Type B pancreatic cell (in vitro differentiated cells): ENCODE measurements around the gene NBEA. TPM values are rescaled to one million over a fixed set of nuclear protein-coding genes. Genes with fewer than 3 reads are reported as not detected.
A peak's percentile ranks its signal among the peaks of the same experiment; 100 is the strongest.

Experiments used
- DNase-seq: peaks from one replicate; pipeline ENCODE4 v3.0.0; 2021; ENCODE audit warnings: mixed read lengths; ENCODE audit not compliant: unreplicated experiment; ENCODE audit errors: extremely low spot score
- H3K27ac Mint-ChIP-seq: 2 replicates; pipeline ENCODE4 v1.8.0; 2021; ENCODE audit warnings: mild to moderate bottlenecking, mixed read lengths
- H3K27me3 Mint-ChIP-seq: 2 replicates; pipeline ENCODE4 v1.8.0; 2021; ENCODE audit warnings: mixed read lengths
- H3K36me3 Mint-ChIP-seq: 2 replicates; pipeline ENCODE4 v1.8.0; 2021; ENCODE audit warnings: mixed read lengths
- H3K4me1 Mint-ChIP-seq: one replicate; pipeline ENCODE4 v1.8.0; 2021; ENCODE audit warnings: mixed read lengths; ENCODE audit not compliant: unreplicated experiment
- H3K4me3 Mint-ChIP-seq: 2 replicates; pipeline ENCODE4 v1.8.0; 2021; ENCODE audit warnings: mild to moderate bottlenecking, mixed read lengths
- H3K9me3 Mint-ChIP-seq: 2 replicates; pipeline ENCODE4 v1.8.0; 2021; ENCODE audit warnings: mixed read lengths
- CTCF ChIP-seq: fragments of 200-600 bp; sonication (generic); conservative IDR thresholded peaks from 2 replicates; pipeline ENCODE4 v1.5.0; 2021; ENCODE audit warnings: antibody characterized with exemption, mild to moderate bottlenecking
- total RNA-seq: library from RNA; stranded (reverse); gene quantifications from 2 replicates; pipeline ENCODE4 v1.2.1, GENCODE V29; 2021; ENCODE audit warnings: low replicate concordance

The NBEA gene
- total RNA-seq, 1 donor from 2014 or later: 20.8 TPM

- peak overlapping the region; percentile 84 for H3K4me3 Mint-ChIP-seq
- H3K4me1 Mint-ChIP-seq: peaks cover 31% of the 10 kb centered on the region
- H3K27me3 Mint-ChIP-seq: peaks cover 76% of the 10 kb centered on the region
- peaks cover 9% of the 10 kb centered on the region for H3K36me3 Mint-ChIP-seq
- DNase-seq: peak; percentile 79
- H3K9me3 Mint-ChIP-seq: no peaks in the 10 kb centered on the region
- H3K27ac Mint-ChIP-seq: peak overlapping the region; percentile 38
- TF ChIP-seq CTCF: peak; percentile 23
Measured at GRCh38 chr13:35470671-35471661, 528.9 kb downstream of the NBEA start.

DNA sequence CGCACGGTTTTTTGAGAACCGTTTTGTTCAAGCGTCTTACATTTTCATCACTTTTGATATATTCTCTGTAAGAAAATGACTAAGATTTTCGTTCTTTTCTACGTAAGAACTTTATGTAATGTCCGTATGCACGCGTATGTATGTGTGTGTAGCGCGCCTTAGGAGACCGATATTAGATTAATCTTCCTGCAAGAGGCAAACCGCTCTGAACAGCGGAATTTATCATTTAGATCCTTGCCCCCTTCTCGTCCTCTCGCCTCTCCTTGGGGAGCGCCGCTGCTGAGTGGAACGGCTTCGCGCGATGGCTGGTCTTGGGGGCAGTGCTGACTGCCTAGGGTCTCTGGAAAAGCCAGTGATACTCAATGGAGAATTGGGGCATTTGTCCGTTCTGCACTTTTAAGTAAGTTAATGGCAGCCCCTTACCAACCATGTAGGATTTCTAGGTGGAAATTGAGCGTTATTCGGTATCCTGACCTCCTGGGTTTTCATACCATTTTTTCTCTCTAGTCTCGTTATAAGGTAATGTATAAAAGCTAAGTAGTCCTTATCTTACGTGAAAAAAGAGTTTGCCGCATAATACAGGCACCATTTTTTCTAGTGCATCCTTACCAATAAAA is 529.7 kb downstream of the NBEA start:
- no peak for DNase-seq
- Mint-ChIP-seq H3K27ac (peak overlapping the region; percentile 38), H3K4me3 (peak overlapping the region; percentile 84), H3K27me3 (peaks cover 82% of the 10 kb centered on the region), H3K4me1 (peaks cover 39% of the 10 kb centered on the region), H3K9me3 (no peaks in the 10 kb centered on the region), H3K36me3 (peaks cover 13% of the 10 kb centered on the region)
- TF ChIP-seq CTCF: no peak

- Mint-ChIP-seq H3K27ac (no peak overlapping the region), H3K27me3 (peaks cover 88% of the 10 kb centered on the region), H3K4me1 (peaks cover 45% of the 10 kb centered on the region), H3K9me3 (no peaks in the 10 kb centered on the region), H3K4me3 (peak overlapping the region; percentile 84), H3K36me3 (peaks cover 13% of the 10 kb centered on the region)
- DNase-seq: no peak
- no peak for TF ChIP-seq CTCF
Measured at GRCh38 chr13:35472323-35472881, 530.3 kb downstream of the NBEA start.

- DNase-seq: no peak
- TF ChIP-seq CTCF: no peak
- H3K27ac Mint-ChIP-seq: no peak overlapping the region
- H3K36me3 Mint-ChIP-seq: peaks cover 13% of the 10 kb centered on the region
- peaks cover 46% of the 10 kb centered on the region for H3K4me1 Mint-ChIP-seq
- H3K4me3 Mint-ChIP-seq: peak overlapping the region; percentile 84
- peaks cover 94% of the 10 kb centered on the region for H3K27me3 Mint-ChIP-seq
- H3K9me3 Mint-ChIP-seq: no peaks in the 10 kb centered on the region
Measured at GRCh38 chr13:35473206-35473775, 531.2 kb downstream of the NBEA start.

DNA sequence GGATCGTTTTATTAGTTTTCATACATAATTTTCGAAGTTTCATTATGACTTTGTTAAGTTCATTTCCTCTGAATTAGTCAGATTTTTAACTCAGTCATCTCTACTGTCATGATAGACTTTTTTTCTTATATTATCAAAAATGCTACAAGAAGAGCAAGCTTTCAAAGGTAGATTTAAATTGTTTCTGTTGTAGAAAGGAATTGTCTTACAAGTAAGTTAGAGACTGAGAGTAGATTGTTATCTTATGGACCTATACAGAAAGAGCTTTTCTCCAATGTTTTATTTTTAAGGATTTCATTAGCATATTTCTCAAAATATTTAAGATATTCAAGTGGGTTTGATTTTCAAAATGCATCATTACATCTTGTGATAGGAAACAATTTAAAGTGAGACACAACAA is 531.7 kb downstream of the NBEA start:
- Mint-ChIP-seq H3K36me3 (peaks cover 13% of the 10 kb centered on the region), H3K27me3 (peaks cover 94% of the 10 kb centered on the region)

More for the DNA sequence above, 531.7 kb downstream of the NBEA start:
- Mint-ChIP-seq H3K9me3 (no peaks in the 10 kb centered on the region), H3K27ac (no peak overlapping the region), H3K4me3 (peak overlapping the region; percentile 67), H3K4me1 (peaks cover 49% of the 10 kb centered on the region)
- TF ChIP-seq CTCF: no peak
- DNase-seq: no peak
